H1 (cell line): ENCODE measurements around the gene HSH2D. TPM values are rescaled to one million over a fixed set of nuclear protein-coding genes. Genes with fewer than 3 reads are reported as not detected.

Experiments
- CTCF ChIA-PET: fragments of 300-600 bp; sonication (Branson Sonifier 250); formaldehyde crosslinking; loops from one replicate; lab custom pipeline; 2021; ENCODE audit not compliant: partially characterized antibody; lab: Charles Lee
- POLR2A ChIA-PET: fragments of 300-600 bp; sonication (Branson Sonifier 250); formaldehyde crosslinking; loops from one replicate; lab custom pipeline; 2021; ENCODE audit warnings: inconsistent platforms; ENCODE audit not compliant: partially characterized antibody; lab: Charles Lee
- DNase-seq, 2 experiments: peaks; one replicate each; pipeline versions ENCODE4 v3.0.0 to v3.0.0-alpha.2; 2010 to 2022; ENCODE audit warnings: low spot score in 2 of 2, low read depth in 1 of 2, mixed read lengths in 1 of 2
- FAIRE-seq: peaks from 2 replicates; lab custom pipeline; 2011; peaks lifted over from hg19 to GRCh38; lab: Jason Lieb, UNC
- H2AFZ ChIP-seq: 2 replicates; pipeline ENCODE4 v1.8.1; 2012; ENCODE audit warnings: low read length, inconsistent platforms
- H2AK5ac ChIP-seq: 2 replicates; pipeline ENCODE4 v1.6.1; 2013; ENCODE audit warnings: low read depth, low read length
- H2BK120ac ChIP-seq: replicated peaks from 2 replicates; pipeline ENCODE3; 2013; ENCODE audit warnings: low read depth, low read length, inconsistent platforms
- H2BK12ac ChIP-seq: 2 replicates; pipeline ENCODE4 v1.6.1; 2013; ENCODE audit warnings: low read depth, low read length
- H2BK15ac ChIP-seq: 2 replicates; pipeline ENCODE4 v1.6.1; 2013; ENCODE audit warnings: low read length
- H2BK20ac ChIP-seq: 2 replicates; pipeline ENCODE4 v1.6.1; 2013; ENCODE audit warnings: low read length
- H2BK5ac ChIP-seq: 2 replicates; pipeline ENCODE4 v1.6.1; 2013; ENCODE audit warnings: low read depth, low read length
- H3K14ac ChIP-seq: 2 replicates; pipeline ENCODE4 v1.6.1; 2013; ENCODE audit warnings: inconsistent platforms; ENCODE audit not compliant: insufficient read length
- H3K18ac ChIP-seq: 2 replicates; pipeline ENCODE4 v1.6.1; 2013; ENCODE audit warnings: low read length; ENCODE audit errors: extremely low read depth
- H3K23ac ChIP-seq: 2 replicates; pipeline ENCODE4 v1.6.1; 2013; ENCODE audit warnings: inconsistent platforms; ENCODE audit not compliant: insufficient read length
- H3K23me2 ChIP-seq: 2 replicates; pipeline ENCODE4 v1.6.1; 2013; ENCODE audit warnings: low read depth, low read length
- H3K27ac ChIP-seq: 2 replicates; pipeline ENCODE4 v1.6.1; 2011; ENCODE audit warnings: low read depth, low read length, inconsistent platforms
- H3K27me3 ChIP-seq, 4 experiments: replicated peaks in 1 of 4; 1 replicate in 1 of 4; 2 replicates in 3 of 4; pipeline versions ENCODE4 v1.6.1 to v1.8.1; 2011 to 2013; ENCODE audit warnings: low read length in 3 of 4, mild to moderate bottlenecking in 3 of 4, inconsistent platforms in 2 of 4, mixed read lengths in 2 of 4, moderate library complexity in 1 of 4; ENCODE audit not compliant: control insufficient read depth in 3 of 4, insufficient read depth in 3 of 4; ENCODE audit errors: extremely low read depth in 1 of 4
- H3K36me3 ChIP-seq, 4 experiments: 2 replicates each; pipeline versions ENCODE4 v1.6.1 to v1.8.1; 2011 to 2013; ENCODE audit warnings: mild to moderate bottlenecking in 4 of 4, low read length in 3 of 4, moderate library complexity in 2 of 4, control low read depth in 1 of 4, inconsistent platforms in 1 of 4; ENCODE audit not compliant: insufficient read depth in 4 of 4, control insufficient read depth in 2 of 4
- H3K4ac ChIP-seq: replicated peaks from 2 replicates; pipeline ENCODE3; 2013; ENCODE audit warnings: low read length, low read depth, mixed read lengths, inconsistent platforms; ENCODE audit not compliant: insufficient read length
- H3K4me1 ChIP-seq, 4 experiments: replicated peaks in 1 of 4; 1 replicate in 1 of 4; 2 replicates in 3 of 4; pipeline versions ENCODE4 v1.6.1 to v1.8.1; 2011 to 2013; ENCODE audit warnings: low read length in 3 of 4, inconsistent platforms in 2 of 4, mixed read lengths in 1 of 4; ENCODE audit not compliant: insufficient read depth in 4 of 4, control insufficient read depth in 3 of 4
- H3K4me2 ChIP-seq, 2 experiments: 2 replicates each; pipeline versions ENCODE4 v1.6.1 to v1.8.1; 2011 to 2013; ENCODE audit warnings: low read depth in 2 of 2, low read length in 2 of 2, control low read depth in 1 of 2, inconsistent platforms in 1 of 2, mild to moderate bottlenecking in 1 of 2; ENCODE audit not compliant: insufficient read depth in 1 of 2
- H3K4me3 ChIP-seq, 4 experiments: fragments of 200-600, 300-600 bp in 1 of 4; sonication (generic), shearing (Covaris generic), sonication (Bioruptor Twin) in 1 of 4; 2 replicates each; pipeline versions ENCODE4 v1.5.1 to v1.8.1; 2011 to 2016; ENCODE audit warnings: low read length in 4 of 4, low read depth in 3 of 4, control low read depth in 2 of 4, inconsistent platforms in 2 of 4, mild to moderate bottlenecking in 2 of 4, mixed read lengths in 1 of 4, moderate library complexity in 1 of 4; ENCODE audit not compliant: insufficient read depth in 2 of 4; ENCODE audit errors: extremely low read depth in 1 of 4
- H3K56ac ChIP-seq: replicated peaks from 2 replicates; pipeline ENCODE3; 2013; ENCODE audit warnings: low read depth, mild to moderate bottlenecking, mixed read lengths, low read length, inconsistent platforms; ENCODE audit not compliant: insufficient read length
- H3K79me1 ChIP-seq: 2 replicates; pipeline ENCODE4 v1.6.1; 2013; ENCODE audit warnings: low read depth, low read length, control low read depth
- H3K79me2 ChIP-seq, 2 experiments: 2 replicates each; pipeline versions ENCODE4 v1.6.1 to v1.8.1; 2012 to 2013; ENCODE audit warnings: low read length in 2 of 2, mild to moderate bottlenecking in 2 of 2, inconsistent platforms in 1 of 2; ENCODE audit not compliant: insufficient read depth in 2 of 2, control insufficient read depth in 1 of 2
- H3K9ac ChIP-seq, 4 experiments: replicated peaks in 1 of 4; 1 replicate in 1 of 4; 2 replicates in 3 of 4; pipeline versions ENCODE4 v1.6.1 to v1.8.1; 2011 to 2013; ENCODE audit warnings: low read depth in 3 of 4, low read length in 3 of 4, control low read depth in 2 of 4, mild to moderate bottlenecking in 2 of 4, moderate library complexity in 2 of 4, inconsistent platforms in 1 of 4; ENCODE audit errors: extremely low read depth in 1 of 4
- H3K9me3 ChIP-seq, 2 experiments: 2 replicates each; pipeline versions ENCODE4 v1.6.1 to v1.8.1; 2012 to 2013; ENCODE audit warnings: mild to moderate bottlenecking in 2 of 2, moderate library complexity in 2 of 2, control low read depth in 1 of 2, inconsistent platforms in 1 of 2, low read depth in 1 of 2, low read length in 1 of 2, mixed read lengths in 1 of 2; ENCODE audit not compliant: insufficient read depth in 2 of 2
- H4K20me1 ChIP-seq, 2 experiments: replicated peaks in 1 of 2; 2 replicates each; pipeline versions ENCODE3 to v1.8.1; 2011 to 2013; ENCODE audit warnings: inconsistent platforms in 2 of 2, low read length in 2 of 2, mild to moderate bottlenecking in 1 of 2; ENCODE audit not compliant: insufficient read depth in 2 of 2, control insufficient read depth in 1 of 2
- H4K5ac ChIP-seq: 2 replicates; pipeline ENCODE4 v1.6.1; 2013; ENCODE audit warnings: low read length, low read depth, mixed read lengths, inconsistent platforms; ENCODE audit not compliant: insufficient read length
- H4K8ac ChIP-seq: 2 replicates; pipeline ENCODE4 v1.8.0; 2013; ENCODE audit warnings: mild to moderate bottlenecking, moderate library complexity, low read length, inconsistent platforms; ENCODE audit not compliant: insufficient read depth; ENCODE audit errors: extremely low read depth
- H4K91ac ChIP-seq: replicated peaks from 2 replicates; pipeline ENCODE3; 2013; ENCODE audit warnings: low read length, mixed read lengths, inconsistent platforms; ENCODE audit not compliant: insufficient read length
- EZH2 ChIP-seq: fragments of 200-600 bp; sonication (generic); IDR thresholded peaks from 2 replicates; pipeline ENCODE4 v1.7.1; 2012; ENCODE audit warnings: low read depth, mild to moderate bottlenecking, moderate library complexity, low read length, inconsistent platforms; ENCODE audit not compliant: severe bottlenecking
- FOSL1 ChIP-seq: IDR thresholded peaks from 2 replicates; pipeline ENCODE4 v1.6.1; 2011; ENCODE audit warnings: mild to moderate bottlenecking, low read depth, low read length, moderate library complexity; ENCODE audit not compliant: insufficient read depth
- GTF2F1 ChIP-seq: IDR thresholded peaks from 2 replicates; pipeline ENCODE4 v1.6.1; 2012; ENCODE audit warnings: low read depth, low read length, improper control_type of control experiment, borderline replicate concordance
- HDAC2 ChIP-seq, 2 experiments: fragments of 300-600 bp in 1 of 2; sonication (generic) in 1 of 2; IDR thresholded peaks; 2 replicates each; pipeline ENCODE4 v1.6.1; 2011 to 2012; ENCODE audit warnings: low read depth in 2 of 2, low read length in 2 of 2, mild to moderate bottlenecking in 2 of 2, moderate library complexity in 2 of 2, borderline replicate concordance in 1 of 2, inconsistent platforms in 1 of 2
- HDAC6 ChIP-seq: IDR thresholded peaks from one replicate; pipeline ENCODE4 v1.7.1; 2012; ENCODE audit warnings: low read depth, mild to moderate bottlenecking, inconsistent platforms, low read length, moderate library complexity
- KDM4A ChIP-seq: IDR thresholded peaks from one replicate; pipeline ENCODE4 v1.7.1; 2012; ENCODE audit warnings: low read depth, mild to moderate bottlenecking, moderate library complexity, low read length, inconsistent platforms; ENCODE audit not compliant: severe bottlenecking
- MAFK ChIP-seq: IDR thresholded peaks from 2 replicates; pipeline ENCODE4 v1.6.1; 2012; ENCODE audit warnings: low read depth, mild to moderate bottlenecking, improper control_type of control experiment, low read length
- POU5F1 ChIP-seq: IDR thresholded peaks from 2 replicates; pipeline ENCODE4 v1.6.1; 2011; ENCODE audit warnings: low read depth, mild to moderate bottlenecking, low read length, moderate library complexity
- RBBP5 ChIP-seq: IDR thresholded peaks from 2 replicates; pipeline ENCODE4 v1.7.1; 2012; ENCODE audit warnings: low read depth, mild to moderate bottlenecking, inconsistent platforms, low read length, moderate library complexity, borderline replicate concordance
- RFX5 ChIP-seq: IDR thresholded peaks from 2 replicates; pipeline ENCODE4 v1.6.1; 2011; ENCODE audit warnings: low read depth, low read length, improper control_type of control experiment, borderline replicate concordance
- RXRA ChIP-seq: IDR thresholded peaks from 2 replicates; pipeline ENCODE4 v1.6.1; 2011; ENCODE audit warnings: low read depth, mild to moderate bottlenecking, low read length, moderate library complexity; ENCODE audit not compliant: insufficient read depth
- SP4 ChIP-seq: IDR thresholded peaks from 2 replicates; pipeline ENCODE4 v1.6.1; 2012; ENCODE audit warnings: low read length, inconsistent platforms
- SRF ChIP-seq: IDR thresholded peaks from 2 replicates; pipeline ENCODE4 v1.6.1; 2011; ENCODE audit warnings: mild to moderate bottlenecking, low read depth, low read length, moderate library complexity
- TAF7 ChIP-seq: optimal IDR thresholded peaks from 2 replicates; pipeline ENCODE3; 2011; ENCODE audit warnings: low read depth, mild to moderate bottlenecking, inconsistent platforms, low read length, moderate library complexity, borderline replicate concordance
- WGBS, 2 experiments: shearing (Covaris generic) in 1 of 2; methylation state at CpG; one replicate each; pipeline versions ENCODE4 v1.1.6 to v1.1.7; 2013 to 2015; ENCODE audit warnings: low lambda C conversion rate in 2 of 2, mixed read lengths in 2 of 2, inconsistent platforms in 1 of 2, low coverage in 1 of 2, missing lambda C conversion rate in 1 of 2; ENCODE audit not compliant: insufficient replicate concordance in 2 of 2, insufficient coverage in 1 of 2, insufficient read length in 1 of 2; ENCODE audit errors: extremely low coverage in 1 of 2, missing lambda C conversion rate in 1 of 2; 5-methylcytosine and 5-hydroxymethylcytosine counted together
- polyA plus RNA-seq, 7 experiments: library from polyadenylated mRNA; depleted of rRNA in 3 of 7; stranded (reverse) in 5 of 7; unstranded in 2 of 7; fragments of >200 nt in 5 of 7; fragments of 200-250 nt in 2 of 7; gene quantifications; 1 replicate in 5 of 7; 2 replicates in 1 of 7; 4 replicates in 1 of 7; pipeline versions ENCODE4 v1.2.1 to v1.2.3, GENCODE V29; 2011 to 2013; ENCODE audit warnings: missing spikeins in 2 of 7, mixed read lengths in 2 of 7
- total RNA-seq: library from RNA; stranded (reverse); fragmentation: NEBNext Ultra II Directional; extraction: Animal tissue kit (Norgen Biotek cat#: 25700); gene quantifications from 2 replicates; pipeline ENCODE4 v1.2.1, GENCODE V29; 2021

HSH2D gene
- total and polyA plus RNA-seq, 2 of the 8 experiments (the other 6 are each of a cell fraction or from before 2014, with no cell fraction given), result 0.67 to 1.6 TPM

DNA sequence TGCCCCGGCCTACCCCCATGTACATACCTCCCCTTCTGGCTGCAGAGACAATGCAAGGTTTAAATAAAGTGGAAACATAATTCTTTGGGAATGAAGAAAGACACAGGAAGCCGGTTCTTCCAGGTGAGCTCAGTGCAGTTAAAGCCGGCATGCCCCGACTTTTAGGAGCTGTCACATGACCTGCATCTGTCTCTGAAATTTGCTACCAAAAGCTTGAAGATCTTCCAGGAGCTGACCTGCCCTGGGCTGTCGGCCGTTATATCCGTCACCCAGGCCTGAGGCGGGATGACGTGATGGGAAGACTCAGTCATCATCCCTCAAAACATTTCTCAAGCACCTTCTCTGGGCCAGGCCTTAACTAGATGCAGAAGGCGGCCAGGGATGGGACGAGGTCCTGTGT is 21.5 kb upstream of the HSH2D start:
- Histone ChIP-seq H2AK5ac (no peak overlapping the region), H3K23me2 (no peaks in the 10 kb centered on the region), H4K5ac (no peak overlapping the region), H3K56ac (no peak overlapping the region), H4K8ac (no peak overlapping the region), H2BK20ac (no peak overlapping the region), H3K18ac (no peak overlapping the region), H3K79me1 (no peaks in the 10 kb centered on the region; the same call in 1 of the 2 replicates), H2AFZ (no peak overlapping the region), H2BK5ac (no peak overlapping the region), H4K91ac (no peak overlapping the region), H2BK15ac (no peak overlapping the region), H3K14ac (no peak overlapping the region), H2BK12ac (no peak overlapping the region), H3K27ac (no peak overlapping the region), H4K20me1 (peaks cover 6 to 20% of the 10 kb centered on the region in 2 experiments), H3K9ac (no peak overlapping the region), H2BK120ac (no peak overlapping the region), H3K4me2 (no peak overlapping the region), H3K4me1 (no peaks in the 10 kb centered on the region), H3K9me3 (no peaks in the 10 kb centered on the region), H3K36me3 (peaks cover 36 to 55% (median 53%) of the 10 kb centered on the region in 4 experiments), H3K4me3 (no peak overlapping the region), H3K79me2 (peaks cover 0 to under 1% of the 10 kb centered on the region in 2 experiments; a peak in 1 of 4 replicates), H3K27me3 (no peaks in the 10 kb centered on the region), H3K23ac (no peak overlapping the region), H3K4ac (no peak overlapping the region)
- DNase-seq (no peak), FAIRE-seq (no peak)
- 94% methylated on average over 11 of the region's 11 CpGs; no CpG with 5 or more reads in 1 of the 2 experiments for WGBS, 2 experiments
- CTCF ChIA-PET, result no interaction called here
- POLR2A ChIA-PET, result interaction anchor here (1.9 to 2.9 kb wide), 3 partner anchors 14 to 35 kb away, joined by 5 to 9 read pairs (median 9); no protein-coding TSS in a partner anchor
- no peak for TF ChIP-seq EZH2
- TF ChIP-seq RXRA, result no peak
- TF ChIP-seq RBBP5, result no peak
- no peak for TF ChIP-seq TAF7
- no peak for TF ChIP-seq FOSL1
- TF ChIP-seq MAFK, result no peak
- no peak for TF ChIP-seq GTF2F1
- no peak for TF ChIP-seq HDAC6
- TF ChIP-seq RFX5, result no peak
- TF ChIP-seq HDAC2 (IDR thresholded peaks at IDR 0.05; ENCODE audit: borderline replicate concordance in 1 of 2, low read depth in 2 of 2, low read length in 2 of 2), result no peak
- TF ChIP-seq POU5F1, result no peak
- no peak for TF ChIP-seq SP4
- no peak for TF ChIP-seq KDM4A
- TF ChIP-seq SRF, result no peak
